Neuronal stem cell (in vitro differentiated cells): ENCODE data around the gene FAXDC2.
"Not testable (repeated sequence)": the region's sequence is repeated elsewhere in the genome, so short reads cannot be mapped to it uniquely, and the experiment has no call there.

Experiments
- DNase-seq: peaks from one replicate; pipeline ENCODE4 v3.0.0-alpha.2; 2013; ENCODE audit warnings: low spot score
- H2AFZ ChIP-seq: one replicate; pipeline ENCODE4 v1.6.1; 2013; ENCODE audit warnings: mild to moderate bottlenecking, low read length, inconsistent platforms
- H2AK5ac ChIP-seq: 2 replicates; pipeline ENCODE4 v1.6.1; 2013; ENCODE audit warnings: low read depth, mild to moderate bottlenecking, inconsistent platforms, low read length, moderate library complexity, mixed read lengths
- H2BK120ac ChIP-seq: 2 replicates; pipeline ENCODE4 v1.6.1; 2013; ENCODE audit warnings: low read depth, mild to moderate bottlenecking, inconsistent platforms, low read length, moderate library complexity, mixed read lengths
- H2BK12ac ChIP-seq: one replicate; pipeline ENCODE4 v1.6.1; 2013; ENCODE audit warnings: low read length, inconsistent platforms
- H2BK15ac ChIP-seq: 2 replicates; pipeline ENCODE4 v1.6.1; 2013; ENCODE audit warnings: mild to moderate bottlenecking, low read length, inconsistent platforms, mixed read lengths
- H2BK5ac ChIP-seq: one replicate; pipeline ENCODE4 v1.6.1; 2013; ENCODE audit warnings: inconsistent platforms, mild to moderate bottlenecking, low read length, moderate library complexity
- H3K14ac ChIP-seq: one replicate; pipeline ENCODE4 v1.6.1; 2013; ENCODE audit warnings: low read length, inconsistent platforms
- H3K18ac ChIP-seq: 2 replicates; pipeline ENCODE4 v1.6.1; 2013; ENCODE audit warnings: low read length, inconsistent platforms
- H3K23ac ChIP-seq: 2 replicates; pipeline ENCODE4 v1.6.1; 2013; ENCODE audit warnings: low read depth, mild to moderate bottlenecking, mixed read lengths, low read length, inconsistent platforms; ENCODE audit not compliant: poor library complexity
- H3K27ac ChIP-seq: replicated peaks from 3 replicates; pipeline ENCODE4 v1.5.1; 2013; ENCODE audit warnings: low read length, inconsistent platforms
- H3K27me3 ChIP-seq, 3 experiments: 2 replicates each; pipeline ENCODE4 v1.6.1; 2013; ENCODE audit warnings: low read length in 3 of 3, mild to moderate bottlenecking in 2 of 3, inconsistent platforms in 1 of 3, low read depth in 1 of 3, mixed read lengths in 1 of 3, moderate library complexity in 1 of 3; ENCODE audit not compliant: control insufficient read depth in 3 of 3, insufficient read depth in 3 of 3
- H3K36me3 ChIP-seq, 2 donors: replicated peaks in 1 of 2; 2 replicates each; pipeline ENCODE4 v1.6.1; 2013; ENCODE audit warnings: low read length in 2 of 2; ENCODE audit not compliant: control insufficient read depth in 2 of 2, insufficient read depth in 2 of 2
- H3K4ac ChIP-seq: 2 replicates; pipeline ENCODE4 v1.6.1; 2013; ENCODE audit warnings: inconsistent platforms, mild to moderate bottlenecking, low read length, moderate library complexity
- H3K4me1 ChIP-seq, 2 donors: 1 replicate in 1 of 2; 2 replicates in 1 of 2; pipeline ENCODE4 v1.6.1; 2013; ENCODE audit warnings: low read length in 2 of 2, low read depth in 1 of 2; ENCODE audit not compliant: control insufficient read depth in 2 of 2, insufficient read depth in 1 of 2
- H3K4me2 ChIP-seq: one replicate; pipeline ENCODE4 v1.6.1; 2013; ENCODE audit warnings: mild to moderate bottlenecking, low read length, inconsistent platforms; ENCODE audit not compliant: insufficient read depth, poor library complexity, severe bottlenecking
- H3K4me3 ChIP-seq, 2 donors: 2 replicates each; pipeline ENCODE4 v1.5.1; 2013; ENCODE audit warnings: low read length in 2 of 2, mild to moderate bottlenecking in 2 of 2, inconsistent platforms in 1 of 2, moderate library complexity in 1 of 2
- H3K79me1 ChIP-seq: one replicate; pipeline ENCODE4 v1.6.1; 2013; ENCODE audit warnings: low read depth, mild to moderate bottlenecking, inconsistent platforms, low read length, moderate library complexity
- H3K9ac ChIP-seq: one replicate; pipeline ENCODE4 v1.6.1; 2013; ENCODE audit warnings: mild to moderate bottlenecking, low read depth, low read length, inconsistent platforms; ENCODE audit not compliant: poor library complexity
- H3K9me3 ChIP-seq, 2 donors: replicated peaks in 1 of 2; 2 replicates each; pipeline versions ENCODE3 to v1.6.1; 2013; ENCODE audit warnings: low read length in 2 of 2, mild to moderate bottlenecking in 2 of 2, inconsistent platforms in 1 of 2, low read depth in 1 of 2, mixed read lengths in 1 of 2, moderate library complexity in 1 of 2; ENCODE audit not compliant: control insufficient read depth in 2 of 2, insufficient read depth in 1 of 2
- H4K8ac ChIP-seq: one replicate; pipeline ENCODE4 v1.6.1; 2013; ENCODE audit warnings: low read depth, mild to moderate bottlenecking, inconsistent platforms, low read length, moderate library complexity
- H4K91ac ChIP-seq: one replicate; pipeline ENCODE4 v1.6.1; 2013; ENCODE audit warnings: low read length, low read depth, mild to moderate bottlenecking, inconsistent platforms; ENCODE audit not compliant: poor library complexity
- WGBS, 2 donors: extraction: QIAGEN DNeasy Blood & Tissue Kit; methylation state at CpG; one replicate each; pipeline ENCODE4 v1.1.7; 2013; ENCODE audit warnings: missing lambda C conversion rate in 2 of 2, mixed read lengths in 1 of 2; ENCODE audit not compliant: insufficient read length in 2 of 2, insufficient replicate concordance in 1 of 2; ENCODE audit errors: extremely low coverage in 2 of 2; 5-methylcytosine and 5-hydroxymethylcytosine counted together

FAXDC2 gene

GRCh38 chr5:154840435-154841272 is 9.7 kb downstream of the FAXDC2 start:
- H2AFZ ChIP-seq = no peak overlapping the region
- no peak for DNase-seq

GRCh38 chr5:154837009-154837901 is 13.1 kb downstream of the FAXDC2 start:
- peaks cover 3 to 4% of the 10 kb centered on the region in 2 donors for H3K36me3 ChIP-seq
- H3K18ac ChIP-seq = no peak overlapping the region
- no peak overlapping the region for H3K4me2 ChIP-seq
- H3K14ac ChIP-seq = no peak overlapping the region
- no peak overlapping the region for H2BK5ac ChIP-seq
- no peak overlapping the region for H2BK15ac ChIP-seq
- no peak overlapping the region for H3K9ac ChIP-seq
- no peak overlapping the region for H4K91ac ChIP-seq
- no CpG with 5 or more reads among the region's 6 CpGs for WGBS, 2 donors
- H2BK120ac ChIP-seq = no peak overlapping the region
- H3K23ac ChIP-seq = no peak overlapping the region
- H3K4ac ChIP-seq = no peak overlapping the region
- H3K4me3 ChIP-seq = no peak overlapping the region
- no peak overlapping the region for H2AK5ac ChIP-seq
- no peaks in the 10 kb centered on the region for H3K9me3 ChIP-seq
- no peak for DNase-seq
- H3K27ac ChIP-seq = no peak overlapping the region
- H3K4me1 ChIP-seq = no peaks in the 10 kb centered on the region
- no peak overlapping the region for H4K8ac ChIP-seq
- no peaks in the 10 kb centered on the region for H3K27me3 ChIP-seq
- no peak overlapping the region for H2BK12ac ChIP-seq
- no peak overlapping the region for H2AFZ ChIP-seq
- H3K79me1 ChIP-seq = no peaks in the 10 kb centered on the region

More at GRCh38 chr5:154840435-154841272, 9.7 kb downstream of the FAXDC2 start:
- Histone ChIP-seq H3K27me3 (no peaks in the 10 kb centered on the region), H3K4me1 (no peaks in the 10 kb centered on the region), H2AK5ac (no peak overlapping the region), H3K23ac (no peak overlapping the region), H2BK5ac (no peak overlapping the region), H3K79me1 (no peaks in the 10 kb centered on the region), H3K36me3 (peaks cover 3 to 4% of the 10 kb centered on the region in 2 donors), H2BK12ac (no peak overlapping the region), H3K9ac (no peak overlapping the region), H4K91ac (no peak overlapping the region), H2BK15ac (no peak overlapping the region), H3K9me3 (no peaks in the 10 kb centered on the region), H2BK120ac (no peak overlapping the region), H3K14ac (no peak overlapping the region), H3K4me3 (no peak overlapping the region), H3K4ac (no peak overlapping the region), H4K8ac (no peak overlapping the region), H3K4me2 (no peak overlapping the region), H3K18ac (no peak overlapping the region), H3K27ac (no peak overlapping the region)
- no CpG with 5 or more reads among the region's 6 CpGs for WGBS, 2 donors

GRCh38 chr5:154836225-154836624 is 14.2 kb downstream of the FAXDC2 start:
- Histone ChIP-seq H3K9me3 (no peaks in the 10 kb centered on the region), H3K4me1 (no peaks in the 10 kb centered on the region), H2AK5ac (no peak overlapping the region), H3K36me3 (peaks cover 3 to 8% of the 10 kb centered on the region in 2 donors), H2BK5ac (no peak overlapping the region), H4K8ac (no peak overlapping the region), H2BK15ac (no peak overlapping the region), H4K91ac (no peak overlapping the region), H2AFZ (no peak overlapping the region), H2BK120ac (no peak overlapping the region), H3K79me1 (no peaks in the 10 kb centered on the region), H3K4me3 (no peak overlapping the region), H2BK12ac (no peak overlapping the region), H3K27me3 (no peaks in the 10 kb centered on the region), H3K9ac (no peak overlapping the region), H3K27ac (no peak overlapping the region), H3K23ac (no peak overlapping the region), H3K14ac (no peak overlapping the region), H3K4ac (no peak overlapping the region), H3K4me2 (no peak overlapping the region), H3K18ac (no peak overlapping the region)
- WGBS, 2 donors = no CpG with 5 or more reads among the region's 6 CpGs
- no peak for DNase-seq

GRCh38 chr5:154835701-154836052 is 14.7 kb downstream of the FAXDC2 start:
- not testable (repeated sequence) for H3K4me2 ChIP-seq, H3K79me1 ChIP-seq, H3K9me3 ChIP-seq, H3K27ac ChIP-seq, H2AFZ ChIP-seq, H3K18ac ChIP-seq, H2BK120ac ChIP-seq, H4K8ac ChIP-seq, H2BK15ac ChIP-seq, H3K23ac ChIP-seq, H2AK5ac ChIP-seq, H3K4me3 ChIP-seq, H3K4me1 ChIP-seq, H2BK5ac ChIP-seq, H3K4ac ChIP-seq, DNase-seq, H3K14ac ChIP-seq, H2BK12ac ChIP-seq, H3K27me3 ChIP-seq, H3K9ac ChIP-seq, H4K91ac ChIP-seq
- peaks cover 3 to 13% of the 10 kb centered on the region in 2 donors for H3K36me3 ChIP-seq
- no CpG with 5 or more reads among the region's 9 CpGs for WGBS, 2 donors
